Cardiac muscle cell (in vitro differentiated cells and primary cell): Measurements from ENCODE around the gene CD300LB. TPM values are rescaled to one million over a fixed set of nuclear protein-coding genes. Genes with fewer than 3 reads are reported as not detected.

ENCODE experiments used
- DNase-seq, 2 donors: peaks; one replicate each; pipeline versions ENCODE4 v3.0.0 to v3.0.0-alpha.2; 2010 to 2017; ENCODE audit warnings: low read depth in 1 of 2, low spot score in 1 of 2
- H3K27ac ChIP-seq: fragments of 200-600 bp; sonication (generic); 2 replicates; pipeline ENCODE4 v1.5.1; 2016
- H3K27me3 ChIP-seq: fragments of 200-600 bp; sonication (generic); 2 replicates; pipeline ENCODE4 v1.6.0; 2016; ENCODE audit warnings: control low read depth
- H3K36me3 ChIP-seq: fragments of 200-600 bp; sonication (generic); 2 replicates; pipeline ENCODE4 v1.5.1; 2016; ENCODE audit warnings: control low read depth
- H3K4me1 ChIP-seq: fragments of 200-600 bp; sonication (generic); 2 replicates; pipeline ENCODE4 v1.8.1; 2017; ENCODE audit warnings: low read depth, mild to moderate bottlenecking, mixed run types
- H3K4me3 ChIP-seq: fragments of 200-600 bp; sonication (generic); 2 replicates; pipeline ENCODE4 v1.5.1; 2016; ENCODE audit warnings: mild to moderate bottlenecking
- H3K9me3 ChIP-seq: fragments of 200-600 bp; sonication (generic); 2 replicates; pipeline ENCODE4 v1.5.1; 2017; ENCODE audit warnings: low read depth, mild to moderate bottlenecking, control low read depth
- polyA plus RNA-seq: library from polyadenylated mRNA; unstranded; fragments of >200 nt; fragmentation: Nextera tagmentation; extraction: Ambion mirVana; gene quantifications from 2 replicates; pipeline ENCODE4 v1.2.1, GENCODE V29; 2016
- total RNA-seq: library from RNA; depleted of rRNA; stranded (reverse); fragments of >200 nt; gene quantifications from 2 replicates; pipeline ENCODE4 v1.2.3, GENCODE V29; 2016
- TF ChIP-seq, protein P1 (sequence below): IDR thresholded peaks from 2 replicates; pipeline ENCODE4 v1.5.1; 2012; ENCODE audit warnings: low read depth, mild to moderate bottlenecking, low read length

The CD300LB gene
- total and polyA plus RNA-seq, 2 experiments from 2014 or later, result not detected

DNA sequence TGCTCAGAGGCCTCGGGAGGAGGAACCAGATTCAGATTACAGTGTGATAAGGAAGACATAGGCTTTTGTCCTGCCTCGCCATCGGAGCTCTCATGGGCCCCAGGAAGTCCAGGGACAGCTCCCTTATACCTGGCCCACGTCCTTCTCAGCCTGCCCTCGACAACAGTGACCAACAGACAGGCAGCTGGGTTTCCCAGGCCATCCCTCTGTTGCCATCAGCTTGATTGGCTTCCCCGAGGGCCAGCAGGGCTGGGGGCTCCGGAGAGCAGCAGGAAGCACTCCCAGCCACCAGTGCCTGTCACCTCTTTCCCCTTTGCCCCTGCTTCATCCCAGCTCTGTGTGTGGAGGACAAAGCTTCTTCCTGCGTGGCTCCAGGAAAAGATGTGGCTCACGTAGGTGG is 47.2 kb downstream of the CD300LB start:
- H3K27ac ChIP-seq, result no peak overlapping the region
- H3K4me3 ChIP-seq, result no peak overlapping the region
- TF ChIP-seq, protein P1, sequence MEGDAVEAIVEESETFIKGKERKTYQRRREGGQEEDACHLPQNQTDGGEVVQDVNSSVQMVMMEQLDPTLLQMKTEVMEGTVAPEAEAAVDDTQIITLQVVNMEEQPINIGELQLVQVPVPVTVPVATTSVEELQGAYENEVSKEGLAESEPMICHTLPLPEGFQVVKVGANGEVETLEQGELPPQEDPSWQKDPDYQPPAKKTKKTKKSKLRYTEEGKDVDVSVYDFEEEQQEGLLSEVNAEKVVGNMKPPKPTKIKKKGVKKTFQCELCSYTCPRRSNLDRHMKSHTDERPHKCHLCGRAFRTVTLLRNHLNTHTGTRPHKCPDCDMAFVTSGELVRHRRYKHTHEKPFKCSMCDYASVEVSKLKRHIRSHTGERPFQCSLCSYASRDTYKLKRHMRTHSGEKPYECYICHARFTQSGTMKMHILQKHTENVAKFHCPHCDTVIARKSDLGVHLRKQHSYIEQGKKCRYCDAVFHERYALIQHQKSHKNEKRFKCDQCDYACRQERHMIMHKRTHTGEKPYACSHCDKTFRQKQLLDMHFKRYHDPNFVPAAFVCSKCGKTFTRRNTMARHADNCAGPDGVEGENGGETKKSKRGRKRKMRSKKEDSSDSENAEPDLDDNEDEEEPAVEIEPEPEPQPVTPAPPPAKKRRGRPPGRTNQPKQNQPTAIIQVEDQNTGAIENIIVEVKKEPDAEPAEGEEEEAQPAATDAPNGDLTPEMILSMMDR, result no peak
- H3K4me1 ChIP-seq, result no peaks in the 10 kb centered on the region
- DNase-seq, result no peak
- H3K9me3 ChIP-seq, result no peaks in the 10 kb centered on the region
- H3K36me3 ChIP-seq, result no peaks in the 10 kb centered on the region
- no peaks in the 10 kb centered on the region for H3K27me3 ChIP-seq

DNA sequence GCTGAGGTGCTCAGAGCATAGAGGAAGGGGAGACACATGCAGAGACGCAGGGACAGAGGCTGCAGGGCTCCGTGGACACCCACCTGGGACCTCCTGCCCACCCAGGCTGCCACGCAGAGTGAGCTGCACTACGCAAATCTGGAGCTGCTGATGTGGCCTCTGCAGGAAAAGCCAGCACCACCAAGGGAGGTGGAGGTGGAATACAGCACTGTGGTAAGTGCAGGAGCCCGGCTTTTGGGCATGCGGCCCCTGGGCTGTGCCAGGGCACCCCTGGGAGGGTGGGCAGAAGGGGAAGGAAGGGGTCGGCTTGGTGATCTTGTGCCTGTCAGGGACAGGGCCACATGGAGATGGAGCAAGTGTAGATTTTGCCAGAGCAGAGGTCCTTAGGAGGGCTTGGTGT is 49.7 kb downstream of the CD300LB start:
- no peaks in the 10 kb centered on the region for H3K4me1 ChIP-seq
- no peak overlapping the region for H3K27ac ChIP-seq
- no peak for DNase-seq
- no peak overlapping the region for H3K4me3 ChIP-seq
- TF ChIP-seq, protein P1, result no peak
- no peaks in the 10 kb centered on the region for H3K36me3 ChIP-seq
- H3K27me3 ChIP-seq, result peaks cover 4% of the 10 kb centered on the region
- H3K9me3 ChIP-seq, result no peaks in the 10 kb centered on the region

DNA sequence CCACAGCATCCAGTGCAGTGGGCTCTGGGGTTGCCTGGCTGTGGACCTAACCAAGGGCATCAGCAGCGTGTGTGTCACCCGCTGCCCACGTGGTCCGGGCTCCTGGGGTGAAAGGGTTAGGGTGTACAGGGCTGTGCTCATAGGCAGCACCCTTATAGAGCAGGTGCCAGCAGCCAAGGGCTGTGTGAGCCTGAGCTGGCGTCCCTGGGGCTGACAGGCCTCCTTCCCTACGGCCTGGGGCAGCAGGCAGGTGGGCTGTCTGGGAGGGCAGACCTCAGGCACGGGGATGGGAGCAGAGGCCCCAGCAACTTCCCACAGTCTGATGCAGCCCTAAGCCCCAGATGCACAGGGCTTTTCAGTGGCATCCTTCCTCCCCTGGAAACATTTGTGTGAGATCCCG is 51.0 kb downstream of the CD300LB start:
- DNase-seq, result no peak

DNA sequence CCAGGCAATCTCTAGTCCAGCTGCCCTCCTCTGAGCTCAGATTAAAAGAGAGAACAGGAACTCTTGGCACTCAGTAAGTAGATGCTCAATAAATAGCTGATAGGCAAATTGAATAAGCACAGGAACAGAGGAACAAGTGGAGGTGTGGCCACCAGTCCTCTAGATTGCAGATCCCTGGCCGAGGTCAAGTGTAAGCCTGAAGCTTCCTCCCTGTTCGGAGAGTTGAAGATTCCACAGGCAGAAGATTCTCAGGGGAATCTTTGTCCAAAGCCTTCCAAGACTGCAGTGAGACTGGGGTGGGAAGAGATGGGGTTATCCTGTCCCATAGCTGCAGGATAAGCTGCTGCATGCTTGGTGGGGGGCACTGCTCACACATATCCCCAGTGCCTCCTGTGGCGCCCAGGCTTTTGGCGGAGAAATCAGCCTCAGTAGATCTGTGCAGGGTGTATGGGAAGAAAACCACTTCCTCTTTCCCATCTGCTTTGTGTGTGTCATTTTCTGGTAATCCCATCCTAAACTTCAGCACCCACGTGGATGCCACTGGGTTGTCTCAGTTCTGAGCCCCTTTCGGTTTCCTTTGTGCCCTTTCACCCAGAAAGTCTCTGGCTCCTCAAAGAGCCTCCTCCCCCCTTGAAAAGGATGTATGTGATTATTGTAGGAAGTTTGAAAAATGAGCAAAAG is 52.7 kb downstream of the CD300LB start:
- DNase-seq, result no peak
- no peaks in the 10 kb centered on the region for H3K36me3 ChIP-seq
- TF ChIP-seq, protein P1, result no peak

More for the DNA sequence above, 51.0 kb downstream of the CD300LB start:
- Histone ChIP-seq H3K9me3 (no peaks in the 10 kb centered on the region), H3K27ac (no peak overlapping the region), H3K4me3 (no peak overlapping the region), H3K36me3 (no peaks in the 10 kb centered on the region), H3K27me3 (peaks cover 4% of the 10 kb centered on the region), H3K4me1 (no peaks in the 10 kb centered on the region)
- TF ChIP-seq, protein P1, result no peak

DNA sequence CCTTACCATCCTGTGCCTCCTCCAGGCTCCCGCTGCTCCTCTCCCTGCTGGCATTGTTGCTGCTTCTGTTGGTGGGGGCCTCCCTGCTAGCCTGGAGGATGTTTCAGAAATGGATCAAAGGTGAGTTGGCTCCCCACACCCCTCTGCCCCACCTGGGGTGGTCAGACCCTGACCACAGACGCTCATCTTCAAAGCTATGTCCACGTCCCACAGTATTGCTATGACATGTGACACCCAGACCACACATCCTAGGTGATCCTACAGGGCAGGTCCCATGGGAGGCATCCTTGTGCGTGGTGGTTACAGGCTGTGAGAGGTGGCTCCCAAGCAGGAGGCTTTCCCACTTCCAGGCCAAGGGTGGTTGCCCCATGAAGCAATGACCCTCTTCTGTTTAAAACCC is 53.9 kb downstream of the CD300LB start:
- Histone ChIP-seq H3K4me3 (no peak overlapping the region), H3K27ac (no peak overlapping the region), H3K27me3 (peaks cover 4% of the 10 kb centered on the region), H3K36me3 (no peaks in the 10 kb centered on the region), H3K9me3 (no peaks in the 10 kb centered on the region), H3K4me1 (no peaks in the 10 kb centered on the region)
- TF ChIP-seq, protein P1, result no peak
- no peak for DNase-seq

More for the DNA sequence above, 52.7 kb downstream of the CD300LB start:
- Histone ChIP-seq H3K27me3 (peaks cover 4% of the 10 kb centered on the region), H3K27ac (no peak overlapping the region), H3K4me3 (no peak overlapping the region), H3K4me1 (no peaks in the 10 kb centered on the region), H3K9me3 (no peaks in the 10 kb centered on the region)
